ENCODE results near the gene RBBP9.
"Not testable (repeated sequence)": the region's sequence is repeated elsewhere in the genome, so short reads cannot be mapped to it uniquely, and the experiment has no call there.

RBBP9 gene

GRCh38 chr20:18496740-18497592 lies at the start of gene RBBP9:
Gene RBBP9 (minus strand): TSS chr20:18497225. CDS start chr20:18497167, 58 bp downstream.
- peak; percentile 44 to 69 (median 60) for DNase-seq

GRCh38 chr20:18545566-18545965 lies 48.5 kb upstream of the RBBP9 start:
- no peak for DNase-seq

GRCh38 chr20:18543932-18544331 lies 46.9 kb upstream of the RBBP9 start:
- no peak for DNase-seq

GRCh38 chr20:18543216-18543615 lies 46.2 kb upstream of the RBBP9 start:
- no peak for DNase-seq

- no peak for DNase-seq
Measured at GRCh38 chr20:18541741-18542140, 44.7 kb upstream of the RBBP9 start.

GRCh38 chr20:18537651-18538050 lies 40.6 kb upstream of the RBBP9 start:
- no peak for DNase-seq

- DNase-seq, result no peak
Measured at GRCh38 chr20:18533978-18534644, 37.1 kb upstream of the RBBP9 start.

GRCh38 chr20:18533491-18533890 lies 36.5 kb upstream of the RBBP9 start:
- no peak for DNase-seq

GRCh38 chr20:18532626-18533025 lies 35.6 kb upstream of the RBBP9 start:
- no peak for DNase-seq

- no peak for DNase-seq
Measured at GRCh38 chr20:18529041-18529440, 32.0 kb upstream of the RBBP9 start.

- no peak for DNase-seq
Measured at GRCh38 chr20:18527836-18528235, 30.8 kb upstream of the RBBP9 start.

GRCh38 chr20:18527339-18527738 lies 30.3 kb upstream of the RBBP9 start:
- no peak for DNase-seq

- DNase-seq, result not testable (repeated sequence)
Measured at GRCh38 chr20:18526761-18527160, 29.7 kb upstream of the RBBP9 start.

- no peak for DNase-seq
Measured at GRCh38 chr20:18524646-18525045, 27.6 kb upstream of the RBBP9 start.

GRCh38 chr20:18523066-18523465 lies 26.0 kb upstream of the RBBP9 start:
- DNase-seq, result no peak

- DNase-seq, result not testable (repeated sequence)
Measured at GRCh38 chr20:18522066-18522465, 25.0 kb upstream of the RBBP9 start.

GRCh38 chr20:18515973-18516372 lies 18.9 kb upstream of the RBBP9 start:
- no peak for DNase-seq

- no peak for DNase-seq
Measured at GRCh38 chr20:18514127-18514526, 17.1 kb upstream of the RBBP9 start.

- DNase-seq, result no peak
Measured at GRCh38 chr20:18513208-18513607, 16.2 kb upstream of the RBBP9 start.

- DNase-seq, result no peak
Measured at GRCh38 chr20:18511571-18511970, 14.5 kb upstream of the RBBP9 start.

GRCh38 chr20:18507218-18508191 lies 10.5 kb upstream of the RBBP9 start, which contains the start of gene SEC23B:
Gene SEC23B (plus strand): TSS chr20:18507940. CDS start chr20:18510836, 2,896 bp downstream.
- DNase-seq, result peak; percentile 97 to 100 (median 98)

GRCh38 chr20:18506744-18507143 lies 9.7 kb upstream of the RBBP9 start:
- DNase-seq, result peak in 1 of 6 experiments; percentile 35
